Trophoblast cell (in vitro differentiated cells and primary cell): ENCODE measurements around the gene CEACAM16.

Experiments
- DNase-seq, 2 donors: peaks; one replicate each; pipeline ENCODE4 v3.0.0-alpha.2; 2016
- H2AFZ ChIP-seq: 2 replicates; pipeline ENCODE4 v1.6.1; 2013; ENCODE audit warnings: low read length, moderate library complexity, mild to moderate bottlenecking; ENCODE audit not compliant: insufficient read depth, poor library complexity
- H2AK5ac ChIP-seq: 2 replicates; pipeline ENCODE4 v1.6.1; 2013; ENCODE audit warnings: mild to moderate bottlenecking, low read length
- H2BK120ac ChIP-seq: 2 replicates; pipeline ENCODE4 v1.6.1; 2013; ENCODE audit warnings: low read length, mild to moderate bottlenecking, moderate library complexity; ENCODE audit not compliant: insufficient read depth, poor library complexity
- H2BK12ac ChIP-seq: 2 replicates; pipeline ENCODE4 v1.6.1; 2013; ENCODE audit warnings: mild to moderate bottlenecking, low read length, moderate library complexity
- H2BK5ac ChIP-seq: 2 replicates; pipeline ENCODE4 v1.6.1; 2013; ENCODE audit warnings: low read length, low read depth, moderate library complexity, mild to moderate bottlenecking; ENCODE audit not compliant: poor library complexity
- H3K14ac ChIP-seq: 2 replicates; pipeline ENCODE4 v1.6.1; 2013; ENCODE audit warnings: mild to moderate bottlenecking, low read length
- H3K18ac ChIP-seq: 2 replicates; pipeline ENCODE4 v1.6.1; 2013; ENCODE audit warnings: mild to moderate bottlenecking, low read length
- H3K23ac ChIP-seq: 2 replicates; pipeline ENCODE4 v1.6.1; 2013; ENCODE audit warnings: low read length
- H3K27ac ChIP-seq: 2 replicates; pipeline ENCODE4 v1.5.1; 2013; ENCODE audit warnings: low read depth, mild to moderate bottlenecking, inconsistent platforms, low read length, moderate library complexity
- H3K27me3 ChIP-seq: 2 replicates; pipeline ENCODE4 v1.6.1; 2013; ENCODE audit warnings: inconsistent platforms, mild to moderate bottlenecking, low read length, moderate library complexity; ENCODE audit not compliant: insufficient read depth
- H3K36me3 ChIP-seq, 2 experiments: 1 replicate in 1 of 2; 2 replicates in 1 of 2; pipeline ENCODE4 v1.6.1; 2013; ENCODE audit warnings: low read length in 2 of 2, mild to moderate bottlenecking in 2 of 2, moderate library complexity in 1 of 2; ENCODE audit not compliant: insufficient read depth in 2 of 2, control insufficient read depth in 1 of 2
- H3K4ac ChIP-seq: 2 replicates; pipeline ENCODE4 v1.6.1; 2013; ENCODE audit warnings: low read depth, mild to moderate bottlenecking, low read length, moderate library complexity
- H3K4me1 ChIP-seq, 2 experiments: 1 replicate in 1 of 2; 2 replicates in 1 of 2; pipeline ENCODE4 v1.6.1; 2013; ENCODE audit warnings: low read length in 2 of 2, mild to moderate bottlenecking in 2 of 2, moderate library complexity in 1 of 2; ENCODE audit not compliant: insufficient read depth in 2 of 2, control insufficient read depth in 1 of 2
- H3K4me2 ChIP-seq: 2 replicates; pipeline ENCODE4 v1.6.1; 2013; ENCODE audit warnings: inconsistent platforms, mild to moderate bottlenecking, low read length, moderate library complexity
- H3K4me3 ChIP-seq: 2 replicates; pipeline ENCODE4 v1.5.1; 2013; ENCODE audit warnings: mild to moderate bottlenecking, low read depth, low read length, inconsistent platforms
- H3K79me1 ChIP-seq: one replicate; pipeline ENCODE4 v1.6.1; 2013; ENCODE audit warnings: low read length
- H3K79me2 ChIP-seq: 2 replicates; pipeline ENCODE4 v1.6.1; 2013; ENCODE audit warnings: low read length, mild to moderate bottlenecking; ENCODE audit not compliant: control insufficient read depth, insufficient read depth, poor library complexity
- H3K9ac ChIP-seq: 2 replicates; pipeline ENCODE4 v1.6.1; 2013; ENCODE audit warnings: mild to moderate bottlenecking, low read length
- H3K9me3 ChIP-seq: 2 replicates; pipeline ENCODE4 v1.6.1; 2013; ENCODE audit warnings: low read depth, mild to moderate bottlenecking, control low read depth, inconsistent platforms, low read length; ENCODE audit not compliant: insufficient read depth
- H4K12ac ChIP-seq: 2 replicates; pipeline ENCODE4 v1.6.1; 2013; ENCODE audit warnings: low read depth, mild to moderate bottlenecking, low read length, moderate library complexity
- H4K8ac ChIP-seq: 2 replicates; pipeline ENCODE4 v1.6.1; 2013; ENCODE audit warnings: low read depth, mild to moderate bottlenecking, low read length, moderate library complexity
- H4K91ac ChIP-seq: one replicate; pipeline ENCODE4 v1.6.1; 2013; ENCODE audit warnings: low read depth, mild to moderate bottlenecking, low read length, moderate library complexity
- WGBS: extraction: QIAGEN DNeasy Blood & Tissue Kit; methylation state at CpG from one replicate; pipeline ENCODE4 v1.1.7; 2013; ENCODE audit warnings: missing lambda C conversion rate; ENCODE audit not compliant: insufficient read length, insufficient coverage; ENCODE audit errors: extremely low coverage; 5-methylcytosine and 5-hydroxymethylcytosine counted together

CEACAM16 gene

GRCh38 chr19:44732235-44733014 lies 33.5 kb downstream of the CEACAM16 start:
- Histone ChIP-seq H4K91ac (no peak overlapping the region), H2BK120ac (no peak overlapping the region), H3K9me3 (no peaks in the 10 kb centered on the region), H3K79me1 (no peaks in the 10 kb centered on the region), H3K4me2 (no peak overlapping the region), H4K8ac (no peak overlapping the region), H2BK12ac (no peak overlapping the region), H2AK5ac (no peak overlapping the region), H3K27me3 (no peaks in the 10 kb centered on the region), H3K18ac (no peak overlapping the region), H4K12ac (no peak overlapping the region), H3K36me3 (no peaks in the 10 kb centered on the region), H2AFZ (no peak overlapping the region), H3K23ac (no peak overlapping the region), H3K4ac (no peak overlapping the region), H3K79me2 (no peaks in the 10 kb centered on the region), H3K4me3 (no peak overlapping the region), H3K4me1 (no peaks in the 10 kb centered on the region), H3K9ac (no peak overlapping the region), H3K27ac (no peak overlapping the region), H2BK5ac (no peak overlapping the region), H3K14ac (no peak overlapping the region)
- WGBS, result 100% methylated on average over 2 of the region's 11 CpGs
- no peak for DNase-seq

GRCh38 chr19:44734357-44734756 lies 35.4 kb downstream of the CEACAM16 start:
- Histone ChIP-seq H3K79me2 (no peaks in the 10 kb centered on the region), H3K27ac (no peak overlapping the region), H2AK5ac (no peak overlapping the region), H2BK12ac (no peak overlapping the region), H3K4me3 (no peak overlapping the region), H2BK120ac (no peak overlapping the region), H4K91ac (no peak overlapping the region), H3K4me2 (no peak overlapping the region), H3K18ac (no peak overlapping the region), H2AFZ (no peak overlapping the region), H2BK5ac (no peak overlapping the region), H3K79me1 (no peaks in the 10 kb centered on the region), H3K9ac (no peak overlapping the region), H3K36me3 (no peaks in the 10 kb centered on the region), H3K9me3 (no peaks in the 10 kb centered on the region), H3K23ac (no peak overlapping the region), H3K14ac (no peak overlapping the region), H3K4ac (no peak overlapping the region), H3K4me1 (peaks cover 0 to 2% of the 10 kb centered on the region in 2 experiments), H4K8ac (no peak overlapping the region), H4K12ac (no peak overlapping the region), H3K27me3 (no peaks in the 10 kb centered on the region)
- no peak for DNase-seq
- WGBS, result no CpG with 5 or more reads among the region's 1 CpG

GRCh38 chr19:44735011-44735410 lies 36.1 kb downstream of the CEACAM16 start:
- no CpG with 5 or more reads among the region's 5 CpGs for WGBS
- peaks cover 0 to 2% of the 10 kb centered on the region in 2 experiments for H3K4me1 ChIP-seq

DNA sequence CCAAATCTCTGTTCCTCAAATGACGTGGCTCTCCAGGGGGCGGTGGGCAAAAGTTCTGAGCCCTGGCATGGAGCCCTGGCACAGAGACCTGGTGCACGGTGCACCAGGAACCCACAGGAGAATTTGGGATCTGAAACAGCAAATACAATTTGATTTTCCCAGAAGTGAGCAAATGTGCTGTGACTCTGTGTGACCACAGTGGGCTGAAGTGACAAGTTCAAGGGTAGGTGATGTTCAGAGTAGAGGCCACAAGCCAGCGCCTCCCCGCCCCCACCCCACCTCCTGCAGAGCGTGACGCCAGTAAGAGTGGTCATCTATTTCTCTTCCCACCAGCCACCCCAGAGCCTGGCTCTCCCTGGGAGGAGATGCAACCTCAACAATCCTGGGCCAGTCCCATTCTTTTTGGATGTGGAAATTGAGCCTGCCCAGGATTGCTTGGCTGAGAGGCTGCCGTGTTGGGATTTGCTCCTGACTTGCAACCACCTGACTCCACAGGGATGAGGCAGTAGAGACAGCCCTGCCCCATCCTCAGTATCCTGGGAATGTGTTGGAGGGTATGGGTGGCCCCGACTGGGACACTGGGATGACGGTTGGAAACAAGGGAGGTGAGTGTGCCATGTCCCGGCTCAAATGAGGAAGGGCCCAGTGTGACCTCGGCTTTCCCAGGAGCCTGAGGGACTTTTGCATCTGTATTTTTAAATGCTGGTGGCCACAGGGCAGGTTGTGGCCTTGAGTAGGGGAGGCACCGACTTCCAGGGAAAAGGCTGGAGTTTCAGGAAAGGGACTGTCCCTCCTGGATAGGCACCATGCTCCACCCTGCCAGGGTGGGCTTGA lies 38.5 kb downstream of the CEACAM16 start:
- no peak overlapping the region for H3K14ac ChIP-seq
- no peak overlapping the region for H3K4me2 ChIP-seq
- no peak overlapping the region for H4K8ac ChIP-seq
- WGBS, result no CpG with 5 or more reads among the region's 13 CpGs
- no peaks in the 10 kb centered on the region for H3K27me3 ChIP-seq
- H3K9me3 ChIP-seq, result no peaks in the 10 kb centered on the region
- no peak for DNase-seq
- H3K4me1 ChIP-seq, result peaks cover 4 to 8% of the 10 kb centered on the region in 2 experiments
- no peak overlapping the region for H2AK5ac ChIP-seq
- H3K9ac ChIP-seq, result no peak overlapping the region
- H3K18ac ChIP-seq, result no peak overlapping the region
- H2AFZ ChIP-seq, result no peak overlapping the region
- no peaks in the 10 kb centered on the region for H3K79me2 ChIP-seq
- no peak overlapping the region for H2BK5ac ChIP-seq
- no peaks in the 10 kb centered on the region for H3K36me3 ChIP-seq
- no peak overlapping the region for H2BK120ac ChIP-seq
- H4K91ac ChIP-seq, result no peak overlapping the region
- no peak overlapping the region for H3K27ac ChIP-seq
- no peak overlapping the region for H3K4ac ChIP-seq
- no peak overlapping the region for H2BK12ac ChIP-seq
- no peak overlapping the region for H4K12ac ChIP-seq
- H3K4me3 ChIP-seq, result no peak overlapping the region
- peaks cover 4% of the 10 kb centered on the region for H3K79me1 ChIP-seq
- no peak overlapping the region for H3K23ac ChIP-seq

More at GRCh38 chr19:44735011-44735410, 36.1 kb downstream of the CEACAM16 start:
- Histone ChIP-seq H3K79me2 (no peaks in the 10 kb centered on the region), H2BK120ac (no peak overlapping the region), H3K27ac (no peak overlapping the region), H3K23ac (no peak overlapping the region), H4K8ac (no peak overlapping the region), H3K4me3 (no peak overlapping the region), H2BK5ac (no peak overlapping the region), H4K12ac (no peak overlapping the region), H3K18ac (no peak overlapping the region), H3K4me2 (no peak overlapping the region), H3K9ac (no peak overlapping the region), H3K14ac (no peak overlapping the region), H4K91ac (no peak overlapping the region), H3K79me1 (no peaks in the 10 kb centered on the region), H3K27me3 (no peaks in the 10 kb centered on the region), H2AFZ (no peak overlapping the region), H3K9me3 (no peaks in the 10 kb centered on the region), H3K4ac (no peak overlapping the region), H2AK5ac (no peak overlapping the region), H3K36me3 (no peaks in the 10 kb centered on the region), H2BK12ac (no peak overlapping the region)
- DNase-seq, result no peak
